Measurements from ENCODE around the gene GDPD5. TPM values are rescaled to one million over a fixed set of nuclear protein-coding genes. Genes with fewer than 3 reads are reported as not detected.
A peak's percentile ranks its signal among the peaks of the same experiment; 100 is the strongest.

Gene GDPD5
- total and polyA plus RNA-seq, 8 donors = 0.58 to 57.6 (median 4.9) TPM

DNA sequence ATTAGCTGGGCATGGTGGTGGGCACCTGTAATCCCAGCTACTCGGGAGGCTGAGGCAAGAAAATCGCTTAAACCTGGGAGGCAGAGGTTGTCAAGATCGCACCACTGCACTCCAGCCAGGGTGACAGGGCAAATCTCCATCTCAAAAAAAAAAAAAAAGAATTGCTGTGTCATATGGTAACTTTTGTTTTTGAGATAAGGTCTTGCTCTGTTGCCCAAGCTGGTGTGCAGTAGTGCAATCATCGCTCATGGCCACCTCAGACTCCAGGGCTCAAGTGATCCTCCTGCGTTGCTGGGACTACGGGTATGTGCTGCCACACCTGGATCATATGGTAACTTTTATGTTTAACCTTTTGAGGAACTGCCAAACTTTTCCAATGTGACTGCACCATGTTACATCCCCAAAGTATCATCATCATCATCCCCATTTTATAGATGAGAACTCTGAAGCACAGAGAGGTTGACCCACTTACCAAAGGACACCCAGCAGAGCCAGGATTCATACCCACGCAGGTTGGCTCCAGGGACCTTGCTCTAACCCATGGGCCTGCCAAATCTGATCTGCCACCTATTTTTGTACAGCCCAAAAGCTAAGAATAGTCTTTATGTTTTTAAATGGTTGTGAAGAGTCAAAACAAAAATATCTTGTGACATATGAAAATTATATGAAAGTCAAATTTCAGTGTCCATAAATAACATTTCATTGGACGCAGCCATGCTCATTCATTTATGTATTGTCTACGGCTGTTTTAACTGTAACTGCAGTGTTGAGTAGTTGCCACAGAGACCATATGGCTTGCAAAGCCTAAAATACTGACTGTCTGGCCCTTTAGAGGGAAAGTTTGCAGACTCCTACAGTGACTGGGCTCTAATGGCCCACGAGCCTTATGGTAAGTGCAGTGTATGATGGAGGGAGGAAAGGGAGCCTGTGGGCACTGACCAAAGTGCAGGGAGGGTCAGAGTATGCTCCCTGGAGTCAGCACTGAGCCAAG lies 45.3 kb downstream of the GDPD5 start:
- WGBS, 5 donors = 86 to 92% (median 90%) methylated on average over 10 of the region's 10 CpGs
- H3K4me3 ChIP-seq = no peak overlapping the region
- DNase-seq = no peak
- H3K36me3 ChIP-seq = no peaks in the 10 kb centered on the region
- no peaks in the 10 kb centered on the region for H3K9me3 ChIP-seq
- H3K27me3 ChIP-seq = no peaks in the 10 kb centered on the region
- no peak overlapping the region for H3K27ac ChIP-seq
- H3K4me1 ChIP-seq = peaks cover 3 to 19% (median 17%) of the 10 kb centered on the region in 4 donors
- no peak for TF ChIP-seq POLR2AphosphoS5 (IDR thresholded peaks at IDR 0.05)
- TF ChIP-seq, protein P1, sequence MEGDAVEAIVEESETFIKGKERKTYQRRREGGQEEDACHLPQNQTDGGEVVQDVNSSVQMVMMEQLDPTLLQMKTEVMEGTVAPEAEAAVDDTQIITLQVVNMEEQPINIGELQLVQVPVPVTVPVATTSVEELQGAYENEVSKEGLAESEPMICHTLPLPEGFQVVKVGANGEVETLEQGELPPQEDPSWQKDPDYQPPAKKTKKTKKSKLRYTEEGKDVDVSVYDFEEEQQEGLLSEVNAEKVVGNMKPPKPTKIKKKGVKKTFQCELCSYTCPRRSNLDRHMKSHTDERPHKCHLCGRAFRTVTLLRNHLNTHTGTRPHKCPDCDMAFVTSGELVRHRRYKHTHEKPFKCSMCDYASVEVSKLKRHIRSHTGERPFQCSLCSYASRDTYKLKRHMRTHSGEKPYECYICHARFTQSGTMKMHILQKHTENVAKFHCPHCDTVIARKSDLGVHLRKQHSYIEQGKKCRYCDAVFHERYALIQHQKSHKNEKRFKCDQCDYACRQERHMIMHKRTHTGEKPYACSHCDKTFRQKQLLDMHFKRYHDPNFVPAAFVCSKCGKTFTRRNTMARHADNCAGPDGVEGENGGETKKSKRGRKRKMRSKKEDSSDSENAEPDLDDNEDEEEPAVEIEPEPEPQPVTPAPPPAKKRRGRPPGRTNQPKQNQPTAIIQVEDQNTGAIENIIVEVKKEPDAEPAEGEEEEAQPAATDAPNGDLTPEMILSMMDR (IDR thresholded peaks at IDR 0.05) = no peak
- no peak for TF ChIP-seq EP300 (IDR thresholded peaks at IDR 0.05)
- no peak for TF ChIP-seq POLR2A (IDR thresholded peaks at IDR 0.05)
- intact Hi-C loops (cut with DNase I; ENCODE audit: low total_unique reads) = no loop called here

DNA sequence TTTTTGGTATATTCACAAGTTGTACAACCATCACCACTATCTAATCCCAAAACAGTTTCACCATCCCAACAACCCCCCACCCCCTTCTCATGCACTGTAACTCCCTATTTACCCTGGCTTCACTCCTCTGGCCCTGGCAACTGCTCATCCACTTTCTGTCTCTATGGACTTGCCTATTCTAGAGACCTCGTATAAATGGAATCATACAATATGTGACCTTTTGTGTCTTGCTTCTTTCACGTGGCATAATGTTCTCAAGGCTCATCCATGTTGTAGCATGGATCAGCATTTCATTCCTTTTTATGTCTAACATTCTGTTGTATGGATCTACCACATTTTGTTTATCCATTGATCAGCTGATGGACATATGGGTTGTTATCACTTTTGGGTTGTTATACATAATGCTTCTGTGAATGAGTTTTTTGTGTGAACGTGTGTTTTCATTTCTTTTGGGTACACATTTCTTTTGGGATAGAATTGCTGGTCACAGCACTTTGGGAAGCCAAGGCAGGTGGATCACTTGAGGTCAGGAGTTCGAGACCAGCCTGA lies 46.1 kb downstream of the GDPD5 start:
- H3K27me3 ChIP-seq = no peaks in the 10 kb centered on the region
- no peaks in the 10 kb centered on the region for H3K36me3 ChIP-seq
- no peak overlapping the region for H3K4me3 ChIP-seq
- DNase-seq = no peak
- H3K4me1 ChIP-seq = peaks cover 3 to 27% (median 21%) of the 10 kb centered on the region in 4 donors
- no peak overlapping the region for H3K27ac ChIP-seq
- H3K9me3 ChIP-seq = no peaks in the 10 kb centered on the region
- intact Hi-C loops (cut with DNase I; ENCODE audit: low total_unique reads) = no loop called here
- 75 to 81% (median 77%) methylated on average over 4 of the region's 4 CpGs for WGBS, 5 donors
- TF ChIP-seq POLR2A (IDR thresholded peaks at IDR 0.05) (no peak), POLR2AphosphoS5 (IDR thresholded peaks at IDR 0.05) (no peak), EP300 (IDR thresholded peaks at IDR 0.05) (no peak)
- TF ChIP-seq, protein P1 (IDR thresholded peaks at IDR 0.05) = no peak

DNA sequence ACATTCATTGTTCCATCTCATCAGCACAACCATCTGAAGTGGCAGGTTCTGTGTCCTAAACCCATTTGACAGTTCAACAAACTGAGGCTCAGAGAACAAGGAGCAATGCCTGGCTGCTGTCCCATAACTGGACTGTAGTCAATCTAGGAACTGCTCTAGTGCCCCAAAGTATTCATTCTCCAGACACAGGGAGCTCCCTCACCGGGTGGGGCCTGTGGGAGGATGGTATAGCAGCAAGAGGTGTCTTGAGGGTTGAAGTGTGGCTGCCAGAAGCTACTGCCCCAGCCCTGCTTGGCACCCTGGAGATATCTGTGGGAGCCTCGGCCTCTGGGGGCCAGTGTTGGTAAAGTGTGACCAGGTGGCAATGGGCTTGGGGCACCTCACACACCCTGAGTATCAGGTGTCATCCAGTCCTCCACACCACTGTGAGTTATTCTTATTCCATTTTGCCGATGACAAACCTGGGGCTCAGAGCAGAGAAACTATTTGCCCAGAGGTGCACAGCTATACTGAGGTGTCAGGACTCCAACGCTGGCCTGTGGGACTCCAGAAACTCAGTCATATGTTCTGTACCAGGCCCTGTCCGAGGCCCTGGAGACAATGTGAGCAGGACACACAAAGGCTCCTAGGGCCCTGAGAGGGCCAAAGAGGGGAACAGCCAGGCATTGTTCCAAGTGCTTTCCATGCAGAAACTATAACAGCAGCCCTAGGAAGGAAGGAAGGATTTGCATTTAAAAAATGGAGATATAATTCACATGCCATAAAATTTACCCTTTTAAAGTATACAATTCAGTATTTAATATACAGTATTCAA lies 46.8 kb downstream of the GDPD5 start:
- Histone ChIP-seq H3K27ac (no peak overlapping the region), H3K27me3 (no peaks in the 10 kb centered on the region), H3K4me3 (no peak overlapping the region), H3K36me3 (no peaks in the 10 kb centered on the region), H3K9me3 (no peaks in the 10 kb centered on the region), H3K4me1 (peaks cover 3 to 34% (median 22%) of the 10 kb centered on the region in 4 donors)
- intact Hi-C loops (cut with DNase I; ENCODE audit: low total_unique reads) = no loop called here
- no peak for DNase-seq
- TF ChIP-seq, protein P1 (IDR thresholded peaks at IDR 0.05) = no peak
- TF ChIP-seq EP300 (IDR thresholded peaks at IDR 0.05) (no peak), POLR2AphosphoS5 (IDR thresholded peaks at IDR 0.05) (no peak), POLR2A (IDR thresholded peaks at IDR 0.05) (no peak)
- WGBS, 5 donors = 68 to 79% (median 75%) methylated on average over 5 of the region's 5 CpGs

DNA sequence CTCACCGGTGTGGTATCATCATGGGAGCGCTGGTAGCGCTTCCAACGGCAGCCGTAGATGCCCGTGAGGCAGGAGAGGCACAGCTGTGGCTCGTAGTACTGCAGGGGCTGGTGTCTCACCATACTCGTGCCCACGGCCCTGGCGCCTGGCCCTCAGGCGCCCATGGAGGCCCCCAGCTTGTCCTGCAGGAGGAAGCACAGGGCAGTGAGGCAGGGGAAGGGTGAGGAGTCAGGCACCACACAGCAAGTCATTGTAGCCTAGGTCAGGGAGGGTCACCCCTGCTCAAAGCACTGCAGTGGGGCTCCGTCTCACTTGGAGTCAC lies 48.2 kb downstream of the GDPD5 start:
- H3K4me1 ChIP-seq = peaks cover 3 to 34% (median 22%) of the 10 kb centered on the region in 4 donors
- H3K36me3 ChIP-seq = no peaks in the 10 kb centered on the region
- no peaks in the 10 kb centered on the region for H3K27me3 ChIP-seq
- TF ChIP-seq, protein P1 (IDR thresholded peaks at IDR 0.05) = no peak
- TF ChIP-seq POLR2AphosphoS5 (IDR thresholded peaks at IDR 0.05) = no peak
- no peak for TF ChIP-seq EP300 (IDR thresholded peaks at IDR 0.05)
- TF ChIP-seq POLR2A (IDR thresholded peaks at IDR 0.05) = no peak
- 83 to 94% (median 91%) methylated on average over 4 to 12 of the region's 12 CpGs for WGBS, 5 donors
- H3K9me3 ChIP-seq = no peaks in the 10 kb centered on the region
- no peak for DNase-seq
- H3K4me3 ChIP-seq = no peak overlapping the region
- H3K27ac ChIP-seq = peak overlapping the region in 1 of 5 donors; percentile 62
- intact Hi-C loops (cut with DNase I; ENCODE audit: low total_unique reads) = no loop called here

Data from stomach (tissue), 9 donors.